Astrocyte (in vitro differentiated cells and primary cell): ENCODE data around the gene USH1C. TPM values are rescaled to one million over a fixed set of nuclear protein-coding genes. Genes with fewer than 3 reads are reported as not detected.

Source experiments
- DNase-seq: peaks from one replicate; pipeline ENCODE4 v3.0.0-alpha.2; 2010; ENCODE audit warnings: low read depth
- FAIRE-seq: peaks from 2 replicates; lab custom pipeline; 2011; peaks lifted over from hg19 to GRCh38; lab: Jason Lieb, UNC
- H2AFZ ChIP-seq: 2 replicates; pipeline ENCODE4 v1.6.0; 2012; ENCODE audit warnings: low read depth, low read length, inconsistent platforms
- H3K27ac ChIP-seq: 2 replicates; pipeline ENCODE4 v1.5.1; 2011; ENCODE audit warnings: low read depth, low read length, inconsistent platforms
- H3K27me3 ChIP-seq: 2 replicates; pipeline ENCODE4 v1.6.0; 2011; ENCODE audit warnings: low read length, inconsistent platforms; ENCODE audit not compliant: insufficient read depth
- H3K36me3 ChIP-seq: 2 replicates; pipeline ENCODE4 v1.5.1; 2011; ENCODE audit warnings: low read length, inconsistent platforms; ENCODE audit not compliant: insufficient read depth
- H3K4me1 ChIP-seq: 2 replicates; pipeline ENCODE4 v1.5.1; 2011; ENCODE audit warnings: low read length, inconsistent platforms; ENCODE audit not compliant: insufficient read depth
- H3K4me2 ChIP-seq: 2 replicates; pipeline ENCODE4 v1.6.0; 2012; ENCODE audit warnings: low read length, inconsistent platforms
- H3K4me3 ChIP-seq: 2 replicates; pipeline ENCODE4 v1.5.1; 2011; ENCODE audit warnings: low read depth, mild to moderate bottlenecking, low read length, inconsistent platforms; ENCODE audit not compliant: insufficient read depth
- H3K79me2 ChIP-seq: 2 replicates; pipeline ENCODE4 v1.6.0; 2012; ENCODE audit warnings: mild to moderate bottlenecking, low read length, inconsistent platforms; ENCODE audit not compliant: insufficient read depth
- H3K9ac ChIP-seq: 2 replicates; pipeline ENCODE4 v1.6.0; 2012; ENCODE audit warnings: mild to moderate bottlenecking, low read length, inconsistent platforms
- H3K9me3 ChIP-seq: 2 replicates; pipeline ENCODE4 v1.5.1; 2012; ENCODE audit warnings: low read depth, mild to moderate bottlenecking, low read length, inconsistent platforms; ENCODE audit not compliant: insufficient read depth
- H4K20me1 ChIP-seq: 2 replicates; pipeline ENCODE4 v1.6.0; 2012; ENCODE audit warnings: low read length, inconsistent platforms; ENCODE audit not compliant: insufficient read depth
- H3K27ac Mint-ChIP-seq: one replicate; pipeline ENCODE4 v1.8.0; 2021; ENCODE audit warnings: mild to moderate bottlenecking, mixed read lengths; ENCODE audit not compliant: unreplicated experiment
- H3K27me3 Mint-ChIP-seq: one replicate; pipeline ENCODE4 v1.8.0; 2021; ENCODE audit warnings: low read depth, mixed read lengths; ENCODE audit not compliant: unreplicated experiment
- H3K36me3 Mint-ChIP-seq: one replicate; pipeline ENCODE4 v1.8.0; 2021; ENCODE audit warnings: low read depth, mixed read lengths; ENCODE audit not compliant: unreplicated experiment
- H3K4me1 Mint-ChIP-seq: one replicate; pipeline ENCODE4 v1.8.0; 2021; ENCODE audit warnings: low read depth, mixed read lengths; ENCODE audit not compliant: unreplicated experiment
- H3K4me3 Mint-ChIP-seq: one replicate; pipeline ENCODE4 v1.8.0; 2021; ENCODE audit warnings: mild to moderate bottlenecking, moderate library complexity, mixed read lengths; ENCODE audit not compliant: unreplicated experiment
- H3K9me3 Mint-ChIP-seq: one replicate; pipeline ENCODE4 v1.8.0; 2021; ENCODE audit warnings: mild to moderate bottlenecking, mixed read lengths; ENCODE audit not compliant: unreplicated experiment
- EZH2 ChIP-seq: IDR thresholded peaks from 2 replicates; pipeline ENCODE4 v1.6.1; 2012; ENCODE audit warnings: mild to moderate bottlenecking, low read length, inconsistent platforms; ENCODE audit not compliant: insufficient read depth
- total RNA-seq: library from RNA; stranded (reverse); gene quantifications from 2 replicates; pipeline ENCODE4 v1.2.1, GENCODE V29; 2021
- TF ChIP-seq, protein P1 (sequence below): IDR thresholded peaks from 2 replicates; pipeline ENCODE4 v1.5.1; 2011; ENCODE audit warnings: low read depth, mild to moderate bottlenecking, inconsistent platforms, low read length, moderate library complexity; ENCODE audit not compliant: insufficient read depth

Gene USH1C
- total RNA-seq, 1 donor from 2014 or later: not detected

DNA sequence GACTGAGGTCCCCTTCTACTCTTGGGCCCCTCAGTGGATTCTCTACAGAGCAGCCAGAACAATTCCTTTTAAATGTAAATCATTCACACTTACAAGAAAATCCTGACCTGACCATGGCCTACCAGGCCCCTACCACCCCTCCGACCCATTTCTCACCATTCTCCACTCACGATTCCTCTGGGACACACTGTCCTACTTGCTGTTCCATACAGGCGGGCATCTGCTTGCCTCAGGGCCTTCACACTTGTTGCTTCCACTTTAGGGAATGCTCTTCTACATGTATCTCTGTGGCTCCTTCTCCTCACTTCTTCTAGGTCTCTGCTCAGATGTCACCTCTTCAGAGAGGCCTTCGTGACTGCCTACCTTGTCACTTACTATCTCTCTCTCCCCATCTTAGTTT is 3.4 kb downstream of the USH1C start:
- Mint-ChIP-seq H3K27ac (no peak overlapping the region), H3K27me3 (peaks cover 79% of the 10 kb centered on the region), H3K36me3 (no peaks in the 10 kb centered on the region), H3K4me1 (no peaks in the 10 kb centered on the region), H3K9me3 (no peaks in the 10 kb centered on the region), H3K4me3 (no peak overlapping the region)
- Histone ChIP-seq H3K79me2 (no peaks in the 10 kb centered on the region), H3K36me3 (no peaks in the 10 kb centered on the region), H3K4me2 (no peak overlapping the region), H3K27me3 (peaks cover 11% of the 10 kb centered on the region), H3K9ac (no peak overlapping the region), H3K9me3 (no peaks in the 10 kb centered on the region), H3K4me3 (no peak overlapping the region), H4K20me1 (no peaks in the 10 kb centered on the region), H2AFZ (no peak overlapping the region), H3K27ac (no peak overlapping the region), H3K4me1 (no peaks in the 10 kb centered on the region)
- DNase-seq (no peak), FAIRE-seq (no peak)
- TF ChIP-seq, protein P1, sequence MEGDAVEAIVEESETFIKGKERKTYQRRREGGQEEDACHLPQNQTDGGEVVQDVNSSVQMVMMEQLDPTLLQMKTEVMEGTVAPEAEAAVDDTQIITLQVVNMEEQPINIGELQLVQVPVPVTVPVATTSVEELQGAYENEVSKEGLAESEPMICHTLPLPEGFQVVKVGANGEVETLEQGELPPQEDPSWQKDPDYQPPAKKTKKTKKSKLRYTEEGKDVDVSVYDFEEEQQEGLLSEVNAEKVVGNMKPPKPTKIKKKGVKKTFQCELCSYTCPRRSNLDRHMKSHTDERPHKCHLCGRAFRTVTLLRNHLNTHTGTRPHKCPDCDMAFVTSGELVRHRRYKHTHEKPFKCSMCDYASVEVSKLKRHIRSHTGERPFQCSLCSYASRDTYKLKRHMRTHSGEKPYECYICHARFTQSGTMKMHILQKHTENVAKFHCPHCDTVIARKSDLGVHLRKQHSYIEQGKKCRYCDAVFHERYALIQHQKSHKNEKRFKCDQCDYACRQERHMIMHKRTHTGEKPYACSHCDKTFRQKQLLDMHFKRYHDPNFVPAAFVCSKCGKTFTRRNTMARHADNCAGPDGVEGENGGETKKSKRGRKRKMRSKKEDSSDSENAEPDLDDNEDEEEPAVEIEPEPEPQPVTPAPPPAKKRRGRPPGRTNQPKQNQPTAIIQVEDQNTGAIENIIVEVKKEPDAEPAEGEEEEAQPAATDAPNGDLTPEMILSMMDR: no peak
- TF ChIP-seq EZH2: no peak

DNA sequence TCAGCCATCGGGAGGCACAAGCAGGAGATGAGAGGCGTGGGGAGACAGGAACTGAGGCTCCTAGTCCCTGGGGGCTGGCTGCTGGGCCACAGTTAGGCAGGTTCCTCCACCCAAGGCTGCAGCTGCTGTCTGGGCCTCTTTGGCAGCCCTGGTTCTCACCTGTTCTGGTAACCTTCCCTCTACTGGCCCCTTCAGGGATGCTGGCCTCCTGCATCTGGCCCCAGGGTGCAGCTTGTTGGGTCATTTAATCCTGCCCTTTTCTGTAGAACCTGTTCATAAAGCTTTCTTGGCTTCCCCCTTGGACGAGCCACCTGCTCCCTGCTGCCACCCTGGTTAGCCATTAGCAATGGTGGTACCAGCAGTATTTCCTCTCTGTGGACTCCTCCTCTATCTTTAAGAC is 5.5 kb downstream of the USH1C start:
- Histone ChIP-seq H3K27ac (no peak overlapping the region), H3K4me1 (no peaks in the 10 kb centered on the region), H3K9ac (no peak overlapping the region), H4K20me1 (no peaks in the 10 kb centered on the region), H2AFZ (no peak overlapping the region), H3K4me3 (no peak overlapping the region), H3K4me2 (no peak overlapping the region), H3K9me3 (no peaks in the 10 kb centered on the region), H3K27me3 (peaks cover 5% of the 10 kb centered on the region), H3K79me2 (no peaks in the 10 kb centered on the region), H3K36me3 (no peaks in the 10 kb centered on the region)
- peaks cover 77% of the 10 kb centered on the region for H3K27me3 Mint-ChIP-seq
- no peak overlapping the region for H3K27ac Mint-ChIP-seq
- no peaks in the 10 kb centered on the region for H3K4me1 Mint-ChIP-seq
- TF ChIP-seq, protein P1: no peak
- TF ChIP-seq EZH2: no peak
- DNase-seq (no peak), FAIRE-seq (no peak)
- H3K4me3 Mint-ChIP-seq: no peak overlapping the region
- H3K9me3 Mint-ChIP-seq: no peaks in the 10 kb centered on the region
- H3K36me3 Mint-ChIP-seq: no peaks in the 10 kb centered on the region

DNA sequence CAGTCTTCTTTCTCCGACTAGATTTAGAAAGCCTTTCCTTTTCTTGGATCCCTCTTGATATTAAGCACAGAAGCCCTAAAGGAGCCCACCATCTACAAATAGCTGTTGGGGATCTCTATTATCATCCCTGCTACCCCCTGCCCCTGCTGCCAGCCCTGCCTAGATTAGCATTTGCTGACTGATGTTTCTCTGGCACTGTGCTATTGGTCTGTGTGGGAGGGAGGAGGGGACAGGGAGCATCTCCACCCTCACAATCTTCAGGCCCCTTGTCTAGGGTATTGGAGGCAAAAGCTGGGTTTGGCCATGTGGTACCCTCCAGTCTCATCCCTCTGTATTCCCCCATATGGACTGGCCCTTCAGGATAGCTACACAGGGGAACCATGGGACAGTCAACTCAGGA is 6.2 kb downstream of the USH1C start:
- no peaks in the 10 kb centered on the region for H3K79me2 ChIP-seq
- no peak overlapping the region for H2AFZ ChIP-seq
- Mint-ChIP-seq H3K9me3 (no peaks in the 10 kb centered on the region), H3K4me3 (no peak overlapping the region), H3K27me3 (peaks cover 75% of the 10 kb centered on the region), H3K27ac (no peak overlapping the region), H3K4me1 (no peaks in the 10 kb centered on the region), H3K36me3 (no peaks in the 10 kb centered on the region)
- TF ChIP-seq EZH2: no peak
- TF ChIP-seq, protein P1: no peak
- no peaks in the 10 kb centered on the region for H3K36me3 ChIP-seq
- no peak overlapping the region for H3K4me3 ChIP-seq
- DNase-seq: no peak
- H3K9me3 ChIP-seq: no peaks in the 10 kb centered on the region
- H3K4me1 ChIP-seq: no peaks in the 10 kb centered on the region
- FAIRE-seq: no peak
- H4K20me1 ChIP-seq: no peaks in the 10 kb centered on the region
- no peak overlapping the region for H3K9ac ChIP-seq
- H3K27me3 ChIP-seq: peaks cover 3% of the 10 kb centered on the region
- no peak overlapping the region for H3K27ac ChIP-seq
- H3K4me2 ChIP-seq: no peak overlapping the region
